Aortic smooth muscle cell (primary cell): ENCODE results near the gene NLN. TPM values are rescaled to one million over a fixed set of nuclear protein-coding genes. Genes with fewer than 3 reads are reported as not detected.

Source experiments
- total RNA-seq: library from RNA; depleted of rRNA; stranded (reverse); fragments of >200 nt; gene quantifications from 2 replicates; pipeline ENCODE4 v1.2.3, GENCODE V29; 2014

NLN gene
- 19.8 and 22.3 TPM in 2 replicates for total RNA-seq

GRCh38 chr5:65721720-65722574 lies at the start of gene NLN, which contains the start of gene SGTB:
NLN (plus strand) TSS chr5:65722205; CDS start chr5:65722374, 169 bp downstream.
SGTB (minus strand) TSS chr5:65722109; CDS start chr5:65720807, 1,302 bp downstream.

Other genes starting within 250 kb of the NLN start
- 23.5 and 35.9 TPM in 2 replicates for gene ADAMTS6, start 240.3 kb upstream of the NLN start, total RNA-seq
- 14.9 and 15.2 TPM in 2 replicates for gene CENPK, start 159.0 kb upstream of the NLN start, total RNA-seq
- gene PPWD1, start 158.9 kb upstream of the NLN start, total RNA-seq, result 33.8 and 44.0 TPM in 2 replicates
- gene TRIM23, start 97.9 kb upstream of the NLN start, total RNA-seq, result 33.4 and 34.1 TPM in 2 replicates
- 3.0 and 3.2 TPM in 2 replicates for gene SHLD3, start 97.2 kb upstream of the NLN start, total RNA-seq
- 29.6 and 35.2 TPM in 2 replicates for gene TRAPPC13, start 97.2 kb upstream of the NLN start, total RNA-seq
- gene SGTB, start 96 bp upstream of the NLN start, total RNA-seq, result 11.8 and 13.6 TPM in 2 replicates
- 49.4 and 66.0 TPM in 2 replicates for gene ERBIN, start 204.4 kb downstream of the NLN start, total RNA-seq